Lower leg skin (tissue), 3 donors: ENCODE data around the gene MAP4K3.

Experiments
- CTCF ChIP-seq, 3 donors: fragments of 450-650 bp; IDR thresholded peaks; one replicate each; pipeline ENCODE4 v1.5.1; 2016; ENCODE audit warnings: antibody characterized with exemption in 3 of 3, mild to moderate bottlenecking in 3 of 3, moderate library complexity in 2 of 3
- POLR2A ChIP-seq, 2 donors: fragments of 450-650 bp; IDR thresholded peaks; one replicate each; pipeline ENCODE4 v1.6.1; 2016 to 2017; ENCODE audit warnings: antibody characterized with exemption in 2 of 2, mild to moderate bottlenecking in 1 of 2, moderate library complexity in 1 of 2

GRCh38 chr2:39451954-39452353 lies 14.9 kb upstream of the MAP4K3 start:
- TF ChIP-seq CTCF (IDR thresholded peaks at IDR 0.05) (no peak), POLR2A (IDR thresholded peaks at IDR 0.05) (no peak)
